ENCODE data around the gene BCL2L12. TPM values are rescaled to one million over a fixed set of nuclear protein-coding genes. Genes with fewer than 3 reads are reported as not detected.
A peak's percentile ranks its signal among the peaks of the same experiment; 100 is the strongest.
"Not testable (repeated sequence)": the region's sequence is repeated elsewhere in the genome, so short reads cannot be mapped to it uniquely, and the experiment has no call there.

BCL2L12 gene
- total and polyA plus RNA-seq, 2 donors (not counting 1 experiment from before 2014, with no cell fraction given): 19.9 to 22.1 TPM

- no peak for ATAC-seq (ENCODE audit: low read depth)
- no peak for DNase-seq
- H3K4me2 ChIP-seq (replicated peaks; ENCODE audit: low read depth, low read length, poor library complexity, severe bottlenecking): no peak overlapping the region
- 98% methylated on average over 14 of the region's 19 CpGs for WGBS (ENCODE audit: insufficient coverage)
- no peak overlapping the region for H3K4me3 ChIP-seq (ENCODE audit: control extremely low read depth in 1 of 5, extremely low read depth in 1 of 5, insufficient read depth in 1 of 5, low read depth in 2 of 5, low read length in 4 of 5)
- TF ChIP-seq CTCF (IDR thresholded peaks at IDR 0.05): no peak
- no peak for TF ChIP-seq EZH2 (IDR thresholded peaks at IDR 0.05; ENCODE audit: borderline replicate concordance, insufficient read depth, low read depth, low read length, poor library complexity, severe bottlenecking)
- peak overlapping the region; percentile 53 for H3K27ac Mint-ChIP-seq
- intact Hi-C loops (cut with micrococcal nuclease): no loop called here
- H4K20me1 ChIP-seq (ENCODE audit: control insufficient read depth, insufficient read depth, low read length, poor library complexity, severe bottlenecking): no peaks in the 10 kb centered on the region
- no peak overlapping the region for H3K9ac ChIP-seq (ENCODE audit: low read length)
- H3K4me1 Mint-ChIP-seq: no peaks in the 10 kb centered on the region
- H3K36me3 ChIP-seq (replicated peaks in 1 of 2; ENCODE audit: control extremely low read depth in 1 of 2, control insufficient read depth in 1 of 2, extremely low read depth in 1 of 2, insufficient read depth in 2 of 2, low read length in 1 of 2): peaks cover 0 to 3% of the 10 kb centered on the region in 2 experiments
- H3K27ac ChIP-seq (ENCODE audit: low read length in 2 of 2): no peak overlapping the region
- H3K9me3 Mint-ChIP-seq (ENCODE audit: insufficient read depth): no peaks in the 10 kb centered on the region
- H3K79me2 ChIP-seq (ENCODE audit: control insufficient read depth, insufficient read depth, low read length): no peaks in the 10 kb centered on the region
- CTCF ChIA-PET: interaction anchor here (0.6 to 0.7 kb wide), 2 partner anchors 50 to 537 kb away, joined by 3 read pairs; no protein-coding TSS in a partner anchor
- H2AFZ ChIP-seq (ENCODE audit: insufficient read depth, low read depth, low read length, poor library complexity, severe bottlenecking): no peak overlapping the region
- no peak overlapping the region for H3K4me3 Mint-ChIP-seq
- H3K27me3 Mint-ChIP-seq: no peaks in the 10 kb centered on the region
- no peaks in the 10 kb centered on the region for H3K4me1 ChIP-seq (ENCODE audit: control insufficient read depth in 2 of 2, insufficient read depth in 2 of 2, low read length in 2 of 2)
- no peaks in the 10 kb centered on the region for H3K9me3 ChIP-seq (ENCODE audit: control extremely low read depth in 1 of 3, control insufficient read depth in 2 of 3, insufficient read depth in 1 of 3, low read length in 2 of 3)
- H3K27me3 ChIP-seq (replicated peaks in 1 of 4; ENCODE audit: control extremely low read depth in 1 of 4, control insufficient read depth in 3 of 4, insufficient read depth in 4 of 4, low read length in 3 of 4): no peaks in the 10 kb centered on the region
- POLR2A ChIA-PET: interaction anchor here (1.2 kb wide), 1 partner anchor 39 kb away, joined by 5 read pairs; no protein-coding TSS in a partner anchor
Observed at GRCh38 chr19:49631610-49632192, 34.0 kb upstream of the BCL2L12 start.

GRCh38 chr19:49632576-49632975, 33.2 kb upstream of the BCL2L12 start:
- Histone ChIP-seq H3K27me3 (replicated peaks in 1 of 4; ENCODE audit: control extremely low read depth in 1 of 4, control insufficient read depth in 3 of 4, insufficient read depth in 4 of 4, low read length in 3 of 4) (no peaks in the 10 kb centered on the region), H3K4me2 (replicated peaks; ENCODE audit: low read depth, low read length, poor library complexity, severe bottlenecking) (no peak overlapping the region), H4K20me1 (ENCODE audit: control insufficient read depth, insufficient read depth, low read length, poor library complexity, severe bottlenecking) (no peaks in the 10 kb centered on the region), H3K4me3 (ENCODE audit: control extremely low read depth in 1 of 5, extremely low read depth in 1 of 5, insufficient read depth in 1 of 5, low read depth in 2 of 5, low read length in 4 of 5) (no peak overlapping the region), H3K27ac (ENCODE audit: low read length in 2 of 2) (no peak overlapping the region), H3K36me3 (replicated peaks in 1 of 2; ENCODE audit: control extremely low read depth in 1 of 2, control insufficient read depth in 1 of 2, extremely low read depth in 1 of 2, insufficient read depth in 2 of 2, low read length in 1 of 2) (no peaks in the 10 kb centered on the region), H3K9me3 (ENCODE audit: control extremely low read depth in 1 of 3, control insufficient read depth in 2 of 3, insufficient read depth in 1 of 3, low read length in 2 of 3) (no peaks in the 10 kb centered on the region), H3K9ac (ENCODE audit: low read length) (no peak overlapping the region), H2AFZ (ENCODE audit: insufficient read depth, low read depth, low read length, poor library complexity, severe bottlenecking) (no peak overlapping the region), H3K79me2 (ENCODE audit: control insufficient read depth, insufficient read depth, low read length) (no peaks in the 10 kb centered on the region), H3K4me1 (ENCODE audit: control insufficient read depth in 2 of 2, insufficient read depth in 2 of 2, low read length in 2 of 2) (no peaks in the 10 kb centered on the region)
- intact Hi-C loops (cut with micrococcal nuclease): no loop called here
- 100% methylated on average over 2 of the region's 5 CpGs for WGBS (ENCODE audit: insufficient coverage)
- ATAC-seq (ENCODE audit: low read depth): no peak
- Mint-ChIP-seq H3K27me3 (no peaks in the 10 kb centered on the region), H3K9me3 (ENCODE audit: insufficient read depth) (no peaks in the 10 kb centered on the region), H3K4me3 (no peak overlapping the region), H3K27ac (no peak overlapping the region), H3K4me1 (no peaks in the 10 kb centered on the region)
- POLR2A ChIA-PET: no interaction called here
- DNase-seq: no peak
- no peak for TF ChIP-seq EZH2 (IDR thresholded peaks at IDR 0.05; ENCODE audit: borderline replicate concordance, insufficient read depth, low read depth, low read length, poor library complexity, severe bottlenecking)
- CTCF ChIA-PET: interaction anchor here (0.7 to 1.4 kb wide), 2 partner anchors 32 to 61 kb away, joined by 3 to 4 read pairs; no protein-coding TSS in a partner anchor

- ATAC-seq (ENCODE audit: low read depth); H3K27me3 ChIP-seq (replicated peaks in 1 of 4; ENCODE audit: control extremely low read depth in 1 of 4, control insufficient read depth in 3 of 4, insufficient read depth in 4 of 4, low read length in 3 of 4); H3K4me1 Mint-ChIP-seq; H2AFZ ChIP-seq (ENCODE audit: insufficient read depth, low read depth, low read length, poor library complexity, severe bottlenecking); H4K20me1 ChIP-seq (ENCODE audit: control insufficient read depth, insufficient read depth, low read length, poor library complexity, severe bottlenecking); intact Hi-C loops (cut with micrococcal nuclease); H3K4me1 ChIP-seq (ENCODE audit: control insufficient read depth in 2 of 2, insufficient read depth in 2 of 2, low read length in 2 of 2); DNase-seq; H3K27me3 Mint-ChIP-seq; H3K36me3 ChIP-seq (replicated peaks in 1 of 2; ENCODE audit: control extremely low read depth in 1 of 2, control insufficient read depth in 1 of 2, extremely low read depth in 1 of 2, insufficient read depth in 2 of 2, low read length in 1 of 2); H3K4me2 ChIP-seq (replicated peaks; ENCODE audit: low read depth, low read length, poor library complexity, severe bottlenecking); H3K27ac Mint-ChIP-seq; H3K9me3 ChIP-seq (ENCODE audit: control extremely low read depth in 1 of 3, control insufficient read depth in 2 of 3, insufficient read depth in 1 of 3, low read length in 2 of 3); H3K27ac ChIP-seq (ENCODE audit: low read length in 2 of 2); H3K4me3 ChIP-seq (ENCODE audit: control extremely low read depth in 1 of 5, extremely low read depth in 1 of 5, insufficient read depth in 1 of 5, low read depth in 2 of 5, low read length in 4 of 5); H3K4me3 Mint-ChIP-seq; H3K9ac ChIP-seq (ENCODE audit: low read length); H3K9me3 Mint-ChIP-seq (ENCODE audit: insufficient read depth); H3K79me2 ChIP-seq (ENCODE audit: control insufficient read depth, insufficient read depth, low read length); POLR2A ChIA-PET: not testable (repeated sequence)
- 95% methylated on average over 8 of the region's 9 CpGs for WGBS (ENCODE audit: insufficient coverage)
- CTCF ChIA-PET: interaction anchor here (0.7 to 1.4 kb wide), 2 partner anchors 31 to 61 kb away, joined by 3 to 4 read pairs; no protein-coding TSS in a partner anchor
Observed at GRCh38 chr19:49633273-49633672, 32.5 kb upstream of the BCL2L12 start.

All from B cell (primary cell).